NCI-H2081 (cell line): ENCODE data around the gene LCP2.

Experiments used
- DNase-seq, 2 experiments: peaks; one replicate each; lab custom pipeline; 2025; lab: John Stamatoyannopoulos, UW

LCP2 gene

GRCh38 chr5:170315154-170315553, 17.6 kb upstream of the LCP2 start:
- DNase-seq = no peak

- no peak for DNase-seq
Measured at GRCh38 chr5:170314541-170315095, 17.0 kb upstream of the LCP2 start.

- no peak for DNase-seq
Measured at GRCh38 chr5:170313816-170314215, 16.2 kb upstream of the LCP2 start.

- DNase-seq = no peak
Measured at GRCh38 chr5:170313344-170313743, 15.8 kb upstream of the LCP2 start.

- DNase-seq = no peak
Measured at GRCh38 chr5:170312666-170313065, 15.1 kb upstream of the LCP2 start.

GRCh38 chr5:170312301-170312595, 14.7 kb upstream of the LCP2 start:
- DNase-seq = no peak

GRCh38 chr5:170311511-170312300, 14.1 kb upstream of the LCP2 start:
- DNase-seq = no peak

GRCh38 chr5:170310256-170310926, 12.8 kb upstream of the LCP2 start:
- no peak for DNase-seq

- no peak for DNase-seq
Measured at GRCh38 chr5:170308686-170309085, 11.1 kb upstream of the LCP2 start.

- no peak for DNase-seq
Measured at GRCh38 chr5:170307575-170308465, 10.2 kb upstream of the LCP2 start.

GRCh38 chr5:170306381-170306831, 8.8 kb upstream of the LCP2 start:
- DNase-seq = no peak

GRCh38 chr5:170305646-170306025, 8.1 kb upstream of the LCP2 start:
- no peak for DNase-seq

- DNase-seq = no peak
Measured at GRCh38 chr5:170305016-170305645, 7.6 kb upstream of the LCP2 start.

GRCh38 chr5:170303549-170303948, 6.0 kb upstream of the LCP2 start:
- no peak for DNase-seq

- no peak for DNase-seq
Measured at GRCh38 chr5:170302653-170303501, 5.3 kb upstream of the LCP2 start.

- DNase-seq = no peak
Measured at GRCh38 chr5:170301981-170302652, 4.5 kb upstream of the LCP2 start.

GRCh38 chr5:170301149-170301548, 3.6 kb upstream of the LCP2 start:
- DNase-seq = no peak

- no peak for DNase-seq
Measured at GRCh38 chr5:170300361-170301013, 2.9 kb upstream of the LCP2 start.

GRCh38 chr5:170296935-170297588, 515 bp downstream of the LCP2 start:
- no peak for DNase-seq
